GM19193 (cell line): ENCODE results near the gene LRRC8D.

Source experiments
- POLR2A ChIP-seq: IDR thresholded peaks from 4 replicates; pipeline ENCODE4 v1.6.1; 2011; ENCODE audit not compliant: insufficient read depth, insufficient read length; ENCODE audit errors: extremely low read depth

Gene LRRC8D

GRCh38 chr1:89938171-89939055 is 117.6 kb downstream of the LRRC8D start:
- TF ChIP-seq POLR2A: no peak

GRCh38 chr1:89939059-89939570 is 118.3 kb downstream of the LRRC8D start:
- TF ChIP-seq POLR2A: no peak

- no peak for TF ChIP-seq POLR2A
Observed at GRCh38 chr1:89939693-89940438, 119.0 kb downstream of the LRRC8D start.

DNA sequence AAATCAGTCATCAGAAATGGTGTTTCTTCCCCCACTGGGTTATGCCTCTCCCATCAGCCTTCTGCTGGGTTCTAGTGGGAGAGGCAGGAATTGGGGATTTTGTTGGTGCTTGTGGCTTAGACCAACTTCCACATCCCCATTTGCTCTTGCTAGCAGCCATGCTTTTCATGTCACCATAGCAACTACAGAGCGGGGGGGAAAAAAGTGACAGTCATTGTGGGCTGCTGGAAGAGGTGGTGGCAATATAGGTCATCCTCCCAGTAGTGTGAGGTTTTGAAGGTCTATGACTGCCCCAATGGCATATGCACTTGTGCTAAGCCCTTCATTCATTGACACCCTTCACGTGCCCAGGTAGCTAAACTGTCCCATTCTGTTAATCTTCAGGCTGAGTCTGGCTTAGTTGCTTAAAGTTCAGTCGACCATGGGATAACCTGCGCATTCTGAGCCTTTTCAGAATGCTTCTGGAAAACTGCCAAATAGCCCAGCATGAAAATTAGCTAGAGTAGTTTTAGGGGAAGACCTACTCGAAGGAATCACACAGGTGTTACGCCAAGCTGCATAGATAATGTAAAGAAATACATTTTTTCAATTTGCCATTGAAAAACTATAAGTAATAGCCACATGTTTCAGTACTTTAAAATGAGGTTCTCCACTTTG is 120.4 kb downstream of the LRRC8D start:
- TF ChIP-seq POLR2A: no peak

GRCh38 chr1:89942014-89942413 is 121.2 kb downstream of the LRRC8D start:
- TF ChIP-seq POLR2A: no peak

DNA sequence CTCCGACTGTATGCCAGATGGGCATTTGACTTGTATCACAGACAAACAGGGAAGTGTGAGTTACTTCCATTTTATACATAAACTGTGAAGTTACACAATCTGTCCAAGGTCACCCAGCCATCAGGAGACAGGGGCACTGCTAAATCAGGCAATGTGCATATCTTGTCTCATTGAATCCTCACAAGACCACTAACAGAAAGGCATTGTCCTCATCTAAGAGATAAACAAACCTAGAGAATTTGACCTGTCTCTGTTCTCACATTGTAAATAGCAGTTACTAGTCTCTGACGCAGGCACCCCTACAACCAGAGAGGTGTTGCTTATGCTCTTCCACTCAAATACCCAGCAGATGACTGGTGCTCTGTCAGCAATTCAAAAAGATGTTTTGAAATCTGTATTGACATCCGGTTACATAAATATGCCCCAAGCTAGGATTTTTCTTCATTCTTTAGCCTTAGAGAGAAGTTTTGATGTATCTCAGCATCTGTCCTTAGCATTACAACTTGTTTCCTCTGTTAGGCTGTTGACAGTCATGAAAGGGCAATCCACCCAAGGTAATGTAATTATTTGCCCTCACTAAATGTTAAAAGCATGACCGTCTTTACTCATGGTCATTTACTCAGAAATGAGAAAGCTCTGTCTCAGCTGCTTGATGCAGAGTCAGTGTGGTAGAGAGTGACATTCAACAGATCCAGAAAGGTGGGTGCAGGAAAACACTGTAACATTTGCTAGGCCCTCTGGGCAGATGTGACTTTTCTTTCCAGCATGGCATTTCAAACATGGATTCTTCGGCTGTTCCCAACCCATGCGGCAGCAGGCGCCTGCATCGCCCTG is 122.2 kb downstream of the LRRC8D start:
- no peak for TF ChIP-seq POLR2A

DNA sequence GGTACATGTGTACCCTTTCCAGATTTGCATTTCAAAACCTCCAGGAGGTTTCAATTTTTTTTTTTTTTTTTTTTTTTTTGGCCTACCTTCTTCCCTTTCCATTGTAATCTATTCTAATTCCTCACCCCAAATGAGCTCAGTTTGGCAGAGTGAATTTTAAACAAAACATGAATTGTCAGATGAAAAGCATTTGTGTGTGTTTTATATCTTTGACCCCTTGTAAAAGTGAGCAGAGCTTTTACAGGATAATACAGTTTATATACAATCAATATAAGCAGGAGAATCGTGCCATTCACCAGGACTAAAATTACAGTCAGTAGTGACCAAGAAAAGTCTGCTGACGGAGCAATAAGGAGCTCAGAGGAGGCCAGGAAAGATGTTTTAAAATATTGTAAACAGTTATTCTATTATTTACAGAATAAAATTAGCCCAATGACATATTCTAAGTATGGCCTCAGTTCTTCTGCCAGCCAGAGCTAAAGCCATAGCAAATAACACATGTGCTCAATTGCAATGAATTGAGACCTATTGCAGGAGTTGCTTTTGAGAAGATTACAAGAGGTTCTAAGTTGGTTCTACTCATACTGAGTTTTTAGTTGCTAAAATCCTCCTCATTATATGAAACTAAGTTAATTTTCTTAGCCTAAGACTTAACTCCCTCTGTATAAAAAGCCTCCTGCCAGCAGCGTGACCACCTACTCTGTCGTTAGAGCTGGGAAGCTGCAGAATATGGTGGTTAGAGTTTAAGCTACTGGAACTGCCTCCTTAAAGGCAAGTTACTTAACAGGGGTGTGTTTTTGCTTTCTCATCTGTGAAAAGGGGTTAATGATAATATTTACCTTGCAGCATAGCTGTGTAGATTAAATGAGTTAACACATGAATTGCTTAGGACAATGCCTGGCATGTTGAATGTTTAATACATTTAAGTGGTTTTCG is 123.3 kb downstream of the LRRC8D start:
- TF ChIP-seq POLR2A: no peak

DNA sequence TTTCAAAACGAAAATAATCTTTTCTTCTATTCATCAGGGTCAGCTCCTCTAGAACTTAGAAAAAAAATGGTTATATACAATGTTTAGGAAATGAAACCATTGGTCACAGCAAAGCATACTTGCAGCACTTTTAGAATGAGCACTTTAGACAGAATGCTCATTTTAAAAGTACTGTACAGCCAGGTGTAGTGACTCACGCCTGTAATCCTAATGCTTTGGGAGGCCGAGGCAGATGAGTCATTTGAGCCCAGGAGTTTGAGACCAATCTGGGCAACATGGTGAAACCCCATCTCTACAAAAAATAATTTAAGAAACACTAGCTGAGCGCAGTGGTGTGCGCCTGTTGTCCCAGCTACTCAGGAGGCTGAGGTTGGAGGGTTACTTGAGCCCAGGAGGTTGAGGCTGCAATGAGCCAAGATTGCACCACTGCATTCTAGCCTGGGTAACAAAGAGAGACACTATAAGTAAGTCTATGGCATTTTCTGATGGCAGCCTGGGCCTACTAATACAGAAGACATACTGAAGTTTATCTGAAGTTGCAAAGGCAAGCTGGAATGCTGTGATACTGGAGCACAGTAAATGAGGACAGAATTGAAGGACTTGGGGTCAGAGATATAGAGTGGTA is 125.1 kb downstream of the LRRC8D start:
- TF ChIP-seq POLR2A: no peak

DNA sequence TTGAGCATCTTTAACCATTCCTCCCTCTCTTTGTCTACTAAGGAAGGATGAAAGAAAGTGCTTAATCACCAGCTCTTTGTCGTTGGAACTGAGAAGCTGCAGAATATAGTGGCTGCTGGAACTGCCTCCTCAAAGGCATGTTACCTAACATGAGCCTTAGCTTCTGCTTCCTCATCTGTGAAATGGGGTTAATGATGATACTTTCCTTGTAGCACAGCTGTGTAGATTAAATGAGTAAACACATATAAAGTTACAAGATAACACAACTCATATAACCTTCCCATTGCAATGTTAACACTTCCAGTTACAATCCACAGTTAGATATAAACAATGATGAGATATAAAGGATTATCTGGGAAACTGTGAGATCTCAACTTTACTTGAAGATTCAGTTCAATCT is 125.7 kb downstream of the LRRC8D start:
- TF ChIP-seq POLR2A: no peak

GRCh38 chr1:89948722-89949345 is 128.0 kb downstream of the LRRC8D start:
- no peak for TF ChIP-seq POLR2A

DNA sequence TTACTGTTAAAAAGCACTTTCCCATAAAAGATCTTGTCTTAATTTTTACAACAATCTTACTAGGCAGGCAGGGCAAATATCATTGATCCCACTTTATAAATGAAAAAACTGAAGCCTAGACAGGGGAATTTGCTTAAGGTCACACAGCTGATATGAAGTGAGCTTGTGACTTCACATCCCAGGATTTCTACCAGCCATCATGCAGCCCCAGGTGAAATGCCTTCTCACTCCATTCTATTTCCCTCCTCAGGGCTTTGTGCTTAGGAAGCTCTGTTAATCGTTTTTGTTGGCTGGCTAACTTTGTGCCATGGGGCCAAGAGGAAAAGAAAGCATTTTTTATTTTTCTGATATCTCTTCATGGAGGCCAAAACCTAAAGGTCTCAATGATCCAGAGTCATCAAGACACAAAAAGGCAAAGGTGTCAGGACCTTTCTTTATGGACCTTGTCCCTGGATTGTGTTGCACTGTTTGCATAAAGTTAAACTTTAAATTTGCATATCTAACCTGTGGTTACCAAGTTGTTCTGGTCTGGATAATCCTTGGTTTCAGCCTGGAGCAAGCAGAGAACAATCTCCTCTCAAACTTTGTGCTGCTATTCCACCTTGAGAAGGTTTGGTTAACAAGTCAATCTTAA is 129.3 kb downstream of the LRRC8D start:
- TF ChIP-seq POLR2A: no peak

- TF ChIP-seq POLR2A: no peak
Observed at GRCh38 chr1:89950703-89951102, 129.9 kb downstream of the LRRC8D start.
